GM12801 (cell line): ENCODE data around the gene TMEM218.

Experiments used
- TF ChIP-seq, protein P1 (sequence below): IDR thresholded peaks from one replicate; pipeline ENCODE4 v1.5.1; 2011; ENCODE audit warnings: control low read depth; ENCODE audit not compliant: insufficient read length; ENCODE audit errors: extremely low read depth

Gene TMEM218

GRCh38 chr11:125129316-125129993 lies 18.0 kb upstream of the TMEM218 start:
- TF ChIP-seq, protein P1, sequence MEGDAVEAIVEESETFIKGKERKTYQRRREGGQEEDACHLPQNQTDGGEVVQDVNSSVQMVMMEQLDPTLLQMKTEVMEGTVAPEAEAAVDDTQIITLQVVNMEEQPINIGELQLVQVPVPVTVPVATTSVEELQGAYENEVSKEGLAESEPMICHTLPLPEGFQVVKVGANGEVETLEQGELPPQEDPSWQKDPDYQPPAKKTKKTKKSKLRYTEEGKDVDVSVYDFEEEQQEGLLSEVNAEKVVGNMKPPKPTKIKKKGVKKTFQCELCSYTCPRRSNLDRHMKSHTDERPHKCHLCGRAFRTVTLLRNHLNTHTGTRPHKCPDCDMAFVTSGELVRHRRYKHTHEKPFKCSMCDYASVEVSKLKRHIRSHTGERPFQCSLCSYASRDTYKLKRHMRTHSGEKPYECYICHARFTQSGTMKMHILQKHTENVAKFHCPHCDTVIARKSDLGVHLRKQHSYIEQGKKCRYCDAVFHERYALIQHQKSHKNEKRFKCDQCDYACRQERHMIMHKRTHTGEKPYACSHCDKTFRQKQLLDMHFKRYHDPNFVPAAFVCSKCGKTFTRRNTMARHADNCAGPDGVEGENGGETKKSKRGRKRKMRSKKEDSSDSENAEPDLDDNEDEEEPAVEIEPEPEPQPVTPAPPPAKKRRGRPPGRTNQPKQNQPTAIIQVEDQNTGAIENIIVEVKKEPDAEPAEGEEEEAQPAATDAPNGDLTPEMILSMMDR: no peak

GRCh38 chr11:125128450-125128849 lies 17.0 kb upstream of the TMEM218 start:
- TF ChIP-seq, protein P1: no peak

- TF ChIP-seq, protein P1: no peak
These were observed 13.2 kb upstream of the TMEM218 start for GRCh38 chr11:125124618-125124992.

DNA sequence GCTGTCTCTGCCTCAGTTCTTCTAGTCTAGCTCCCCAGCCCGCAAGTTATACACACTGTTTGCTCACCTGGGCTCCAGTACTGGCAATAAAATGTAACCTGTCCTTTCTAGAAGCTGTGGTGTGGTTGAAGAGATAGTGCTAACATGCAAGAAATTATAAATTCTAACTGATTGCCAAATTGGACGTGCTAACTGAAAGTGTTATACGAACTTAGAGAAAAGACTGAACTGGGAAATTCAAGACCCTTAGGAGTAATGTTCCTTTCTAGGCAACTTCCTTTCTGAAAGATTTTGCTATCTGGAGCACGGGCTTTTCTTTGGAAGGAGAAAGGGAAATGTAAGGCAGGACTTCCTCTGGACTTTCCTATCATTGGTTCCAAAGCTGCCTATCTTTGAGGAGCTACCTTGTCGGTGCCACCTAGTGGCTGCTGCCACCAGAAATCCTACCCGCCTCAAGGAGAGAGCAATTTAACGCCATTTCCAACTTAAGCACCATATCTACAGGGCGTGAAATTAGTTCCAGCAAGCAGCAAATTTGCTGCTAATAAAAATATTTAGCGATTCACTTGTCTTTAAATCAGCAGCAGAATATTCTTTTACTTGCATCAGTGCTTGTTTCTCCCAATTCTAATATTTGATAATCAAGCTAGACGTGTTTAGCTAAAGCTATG lies 12.7 kb upstream of the TMEM218 start:
- TF ChIP-seq, protein P1: no peak

- TF ChIP-seq, protein P1: no peak
These were observed 11.9 kb upstream of the TMEM218 start for GRCh38 chr11:125123194-125123946.

DNA sequence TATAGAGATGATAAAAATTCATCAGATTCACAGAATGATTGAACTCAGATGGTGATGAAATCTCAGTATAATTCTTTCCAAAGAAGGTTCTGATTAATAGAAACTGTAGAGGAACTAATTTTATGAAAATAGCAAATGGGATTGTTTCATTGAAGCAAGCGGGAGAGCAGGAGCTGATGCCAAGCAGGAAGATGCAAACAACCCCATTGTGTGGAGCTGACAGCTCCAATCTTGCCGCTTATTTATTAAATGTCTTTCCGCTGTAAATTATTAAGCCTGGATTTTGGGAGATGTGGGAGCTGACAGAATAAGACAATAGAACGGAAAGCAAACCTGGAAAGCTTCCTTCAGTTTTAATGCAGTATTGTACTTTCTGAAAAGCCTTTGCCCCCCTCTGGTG lies 6.0 kb upstream of the TMEM218 start:
- TF ChIP-seq, protein P1: no peak

- TF ChIP-seq, protein P1: no peak
These were observed 3.1 kb upstream of the TMEM218 start for GRCh38 chr11:125114518-125114917.
